HG02885 (cell line): ENCODE data around the gene TEX36.
"Not testable (repeated sequence)": the region's sequence is repeated elsewhere in the genome, so short reads cannot be mapped to it uniquely, and the experiment has no call there.

ENCODE experiments used
- ATAC-seq: cut with Tn5 transposase; IDR thresholded peaks from one replicate; pipeline ENCODE4 v1.9.1; 2021; ENCODE audit warnings: mild to moderate bottlenecking; ENCODE audit not compliant: unreplicated experiment, poor library complexity

The TEX36 gene

DNA sequence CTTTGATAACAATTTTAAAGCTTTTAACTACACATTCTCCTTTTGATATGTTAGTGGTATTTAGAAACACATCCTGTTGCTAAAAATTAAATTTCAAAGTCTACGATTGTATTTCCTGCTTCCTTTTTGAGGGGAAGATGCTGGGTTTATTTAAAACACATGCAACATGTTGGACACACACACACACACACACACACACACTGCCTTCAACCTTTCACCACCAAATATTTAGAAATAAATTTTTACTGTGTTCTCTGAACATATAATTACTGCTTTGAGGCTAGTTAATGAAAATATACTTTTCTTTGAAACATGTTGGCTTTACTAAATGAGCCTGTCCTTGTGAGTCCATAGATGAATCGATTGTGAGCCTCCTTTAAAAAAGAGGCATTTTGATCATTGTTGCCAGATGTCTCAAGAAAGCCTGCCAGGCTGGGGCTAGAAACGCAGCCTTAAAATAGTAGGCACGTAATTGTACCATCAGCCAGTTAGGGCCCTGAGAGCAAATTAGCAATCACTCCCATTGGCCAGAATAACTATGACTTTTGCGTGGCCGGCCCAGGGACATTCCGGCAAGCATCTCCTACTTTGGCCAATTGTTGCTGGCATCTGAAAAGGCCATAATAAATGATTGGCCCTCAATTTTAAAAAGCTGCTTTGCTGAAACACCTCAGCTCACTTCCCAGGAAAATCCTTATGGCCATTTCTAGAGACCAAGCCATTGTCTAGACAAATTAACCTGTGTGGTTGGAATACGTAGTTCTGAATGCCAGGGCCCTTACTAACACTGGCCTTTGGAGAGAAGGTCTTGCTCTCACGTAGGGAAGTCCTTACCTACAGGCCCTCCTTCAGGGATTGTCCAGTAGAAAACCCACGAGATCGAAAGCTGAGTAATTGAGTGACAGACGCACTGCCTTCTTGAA lies 9.9 kb upstream of the TEX36 start:
- no peak for ATAC-seq

DNA sequence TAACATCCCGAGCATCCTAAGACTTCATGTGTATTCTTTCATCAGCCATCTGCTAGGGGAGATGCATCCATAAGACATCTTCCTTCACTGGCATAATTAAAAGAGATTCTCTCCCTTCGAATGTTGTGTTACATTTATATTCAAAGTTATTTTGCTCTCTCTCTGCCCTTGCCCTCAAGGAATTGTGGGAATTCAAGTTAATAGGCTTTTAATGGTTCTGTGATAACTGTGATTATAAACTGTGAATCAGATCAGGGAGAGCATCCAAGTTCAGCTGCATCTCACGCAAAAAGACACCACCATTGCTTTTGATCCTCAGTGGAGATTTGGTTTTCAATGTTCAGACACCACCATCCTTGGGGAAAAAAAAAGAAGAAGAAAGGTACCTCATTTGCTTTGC lies 9.2 kb upstream of the TEX36 start:
- no peak for ATAC-seq

DNA sequence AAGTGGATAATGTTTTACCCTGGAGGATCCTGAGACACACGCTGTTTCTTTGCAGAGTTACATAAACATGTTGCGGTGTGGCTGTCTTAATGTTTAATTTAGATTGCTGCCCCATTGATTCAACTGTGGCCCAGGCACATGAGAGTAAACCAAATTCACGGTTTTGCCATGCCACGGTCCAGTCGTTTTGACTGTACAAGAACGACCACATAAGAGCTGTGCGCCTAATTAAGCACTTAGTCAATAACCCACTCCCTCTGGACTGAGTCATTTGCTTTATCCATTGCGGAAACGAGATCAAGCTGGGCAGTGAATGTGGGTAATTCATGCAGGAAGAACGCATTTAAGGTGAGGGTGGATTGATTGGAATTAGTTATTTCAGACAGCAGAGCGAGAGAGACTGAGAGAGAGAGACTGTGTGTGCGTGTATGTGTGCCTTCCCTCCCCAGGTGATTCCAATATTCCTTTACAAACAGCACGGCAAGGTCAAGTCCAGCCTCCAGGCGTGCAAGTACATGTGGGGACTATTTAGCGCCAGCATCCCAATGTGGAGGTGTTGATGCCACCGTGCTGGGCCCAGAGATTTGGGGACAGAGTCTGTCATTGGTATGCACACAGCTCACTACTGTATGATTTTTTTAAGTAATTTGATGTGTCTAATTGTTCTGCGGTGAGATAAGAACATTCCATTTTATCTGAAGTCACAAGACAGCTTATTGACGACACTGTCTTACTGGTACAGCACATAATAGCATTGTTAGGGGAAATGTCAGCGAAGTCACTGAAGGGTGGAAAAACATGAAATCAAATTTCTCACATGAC lies 8.4 kb upstream of the TEX36 start:
- no peak for ATAC-seq

DNA sequence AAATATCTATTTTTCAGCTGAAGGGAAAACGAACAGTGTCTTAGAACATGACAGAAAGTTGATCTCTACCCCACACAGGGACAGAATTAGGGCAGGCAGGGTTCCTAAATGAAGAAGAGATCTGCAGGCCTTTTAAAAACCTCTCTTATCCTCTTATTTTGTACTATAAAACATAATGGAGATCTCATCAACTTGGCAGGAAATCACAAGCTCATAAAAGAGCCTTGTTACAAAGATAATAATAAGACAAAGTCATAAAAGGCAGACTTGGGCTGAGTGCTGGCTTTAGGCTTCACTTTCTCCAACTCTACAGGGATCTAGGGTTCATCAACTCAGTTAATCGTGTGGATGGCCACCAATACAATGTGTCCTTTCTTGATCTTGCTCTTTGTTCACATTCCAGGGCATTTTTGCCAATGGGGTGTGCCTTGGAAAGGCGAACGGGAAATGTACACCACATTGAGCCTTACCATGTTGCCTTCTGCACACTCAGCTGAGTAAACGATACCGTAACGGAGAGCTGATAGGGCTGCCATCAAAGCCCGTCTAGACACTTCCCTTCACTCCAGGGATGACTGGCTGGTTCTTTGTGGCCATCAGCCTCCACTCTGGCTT lies 7.1 kb upstream of the TEX36 start:
- ATAC-seq: no peak

DNA sequence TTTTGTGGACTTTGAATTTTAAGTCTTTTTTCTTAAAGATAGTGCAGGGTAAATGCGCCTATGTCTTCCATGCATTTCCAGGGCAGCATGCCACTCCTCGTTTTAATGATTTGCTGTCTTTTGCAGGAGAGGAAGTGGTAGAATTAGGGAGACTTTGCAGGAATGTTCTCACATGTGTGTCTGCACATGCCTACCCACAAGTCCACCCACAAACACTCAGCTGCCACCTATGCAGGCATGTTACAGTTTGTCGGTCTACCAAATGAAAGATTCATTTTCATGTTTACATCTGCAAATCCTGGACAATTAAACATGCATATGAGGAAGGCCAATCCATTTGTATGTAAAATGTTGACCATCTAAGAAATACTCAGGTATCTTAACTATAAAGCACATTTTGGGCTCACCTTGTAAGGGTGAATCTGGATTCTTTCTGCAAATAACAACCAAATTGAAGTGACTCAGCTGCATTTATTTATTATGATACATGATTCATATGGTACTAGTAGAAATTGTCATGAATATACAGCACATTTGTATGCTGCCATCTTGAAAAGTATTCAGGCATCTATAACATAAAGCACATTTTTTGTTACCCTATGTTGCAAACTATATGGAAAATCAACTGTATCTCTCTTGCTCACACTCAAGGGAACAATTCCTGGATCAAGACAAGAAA lies 4.7 kb upstream of the TEX36 start:
- no peak for ATAC-seq

DNA sequence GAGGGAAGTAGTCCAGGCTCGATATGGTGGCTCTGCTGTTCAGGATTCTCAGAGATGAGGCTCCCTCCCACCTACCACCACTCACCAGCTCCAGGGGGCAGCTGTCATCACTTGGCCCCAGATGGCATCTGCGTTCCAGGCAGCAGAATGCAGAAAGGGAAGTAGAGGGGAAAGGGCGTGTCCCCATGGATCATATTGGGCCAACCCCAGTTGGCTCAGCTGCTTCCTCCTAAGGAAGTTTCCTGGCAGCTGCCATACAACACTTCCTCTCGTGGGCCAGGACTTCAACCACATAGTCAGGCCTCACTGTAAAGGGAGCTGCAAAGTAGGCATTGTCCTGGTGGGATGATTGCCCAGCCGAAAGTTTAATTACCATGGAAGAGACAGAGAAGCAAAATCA lies 1.6 kb upstream of the TEX36 start:
- no peak for ATAC-seq

DNA sequence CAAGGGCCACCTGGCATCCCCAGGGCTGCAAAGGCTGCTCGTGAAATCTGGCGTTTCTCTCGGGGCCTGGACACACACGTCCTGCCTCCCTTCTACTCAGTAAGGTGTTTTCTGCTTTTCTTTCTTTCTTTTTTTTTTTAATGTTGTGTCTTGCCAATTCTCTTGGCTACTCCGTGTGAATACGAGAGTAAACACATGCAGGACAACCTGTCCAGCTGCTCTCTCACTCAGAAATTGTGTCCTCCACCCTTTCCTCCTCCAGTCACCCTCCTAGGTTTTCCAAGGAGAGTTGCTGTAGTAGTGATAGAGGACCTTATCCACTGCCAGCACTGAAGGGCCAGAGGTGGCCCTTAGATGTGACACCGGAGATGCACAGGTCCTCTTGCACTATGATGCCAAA lies 858 bp upstream of the TEX36 start:
- no peak for ATAC-seq

DNA sequence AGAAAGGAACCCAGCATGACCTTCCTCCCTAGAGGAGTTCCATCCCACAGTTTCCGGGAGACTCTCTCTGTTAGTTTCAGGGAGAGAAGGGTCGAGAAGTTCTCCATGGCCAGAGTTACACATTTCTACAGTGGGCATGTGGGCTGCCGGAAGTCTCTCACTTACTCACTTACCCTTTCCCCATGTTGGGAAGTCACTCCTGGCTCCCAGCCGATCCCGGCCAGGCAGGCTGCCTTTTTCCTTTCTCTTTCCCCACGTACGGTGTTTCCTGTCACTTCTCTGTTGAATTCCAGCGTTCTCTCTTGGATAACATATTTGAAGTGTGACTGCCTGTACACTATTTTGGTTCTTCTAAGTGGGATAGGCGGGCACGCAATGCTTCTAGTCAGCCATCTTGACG lies 3.5 kb downstream of the TEX36 start:
- no peak for ATAC-seq

DNA sequence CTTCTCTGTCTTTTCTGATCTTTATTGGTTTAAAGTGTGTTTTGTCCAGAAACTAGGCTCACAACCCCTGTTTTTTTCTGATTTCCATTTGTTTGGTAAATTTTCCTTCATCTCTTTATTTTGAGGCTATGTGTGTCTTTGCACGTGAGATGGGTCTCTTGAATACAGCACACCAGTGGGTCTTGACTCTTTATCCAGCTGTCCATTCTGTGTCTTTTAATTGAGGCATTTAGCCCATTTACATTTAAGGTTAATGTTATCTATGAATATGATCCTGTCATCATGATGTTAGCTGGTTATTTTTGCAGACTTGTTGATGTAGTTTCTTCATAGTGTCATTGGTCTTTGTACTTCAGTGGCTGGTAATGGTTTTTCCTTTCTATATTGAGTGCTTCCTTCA lies 10.1 kb downstream of the TEX36 start:
- no peak for ATAC-seq

DNA sequence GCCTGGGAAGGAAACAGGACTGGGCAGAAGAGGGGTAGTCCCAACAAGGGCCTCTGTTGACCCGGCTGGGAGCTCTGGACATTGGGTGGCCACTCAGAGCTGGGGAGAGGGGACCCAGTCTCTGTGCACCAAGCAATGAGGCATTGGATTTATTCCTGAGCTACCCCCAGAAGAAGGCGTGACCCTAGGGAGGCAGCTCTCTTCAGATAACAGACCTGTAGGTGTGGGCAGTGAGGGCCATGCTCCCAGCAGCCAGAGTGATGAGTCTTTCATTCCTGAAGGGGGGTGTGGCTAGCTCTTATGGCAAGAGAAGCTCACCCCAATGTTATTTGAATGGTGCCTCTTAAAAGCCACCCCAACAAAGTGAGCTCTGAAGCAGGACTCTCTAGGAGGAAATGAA lies 20.4 kb downstream of the TEX36 start:
- ATAC-seq: no peak

DNA sequence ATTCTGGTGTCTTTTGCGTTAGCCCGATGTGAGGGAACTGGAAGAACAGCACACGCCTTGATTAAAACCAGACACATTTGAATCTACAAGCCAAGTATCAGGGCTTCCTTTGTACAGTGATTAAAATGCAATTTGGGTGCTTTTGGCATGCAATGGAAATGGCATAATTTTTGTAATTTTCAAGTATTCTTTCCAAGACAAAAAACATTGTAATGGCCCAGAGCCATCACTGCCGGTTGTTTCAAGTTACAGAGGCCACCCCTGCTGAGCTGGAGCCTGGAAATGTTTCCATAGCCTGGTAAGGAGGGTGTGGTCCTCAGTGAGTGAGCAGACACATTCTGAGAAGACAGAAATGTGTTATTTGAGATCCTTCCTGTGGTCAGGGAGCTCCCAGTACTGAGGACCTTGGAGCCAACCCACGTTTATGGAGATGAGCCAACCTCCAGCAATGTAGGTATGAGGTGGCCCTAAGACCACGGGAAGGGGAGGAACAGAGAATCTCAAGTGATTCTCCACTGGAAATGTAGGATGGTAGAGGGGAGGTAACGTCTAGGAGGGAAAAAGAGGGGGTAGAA lies 20.9 kb downstream of the TEX36 start:
- ATAC-seq: no peak

DNA sequence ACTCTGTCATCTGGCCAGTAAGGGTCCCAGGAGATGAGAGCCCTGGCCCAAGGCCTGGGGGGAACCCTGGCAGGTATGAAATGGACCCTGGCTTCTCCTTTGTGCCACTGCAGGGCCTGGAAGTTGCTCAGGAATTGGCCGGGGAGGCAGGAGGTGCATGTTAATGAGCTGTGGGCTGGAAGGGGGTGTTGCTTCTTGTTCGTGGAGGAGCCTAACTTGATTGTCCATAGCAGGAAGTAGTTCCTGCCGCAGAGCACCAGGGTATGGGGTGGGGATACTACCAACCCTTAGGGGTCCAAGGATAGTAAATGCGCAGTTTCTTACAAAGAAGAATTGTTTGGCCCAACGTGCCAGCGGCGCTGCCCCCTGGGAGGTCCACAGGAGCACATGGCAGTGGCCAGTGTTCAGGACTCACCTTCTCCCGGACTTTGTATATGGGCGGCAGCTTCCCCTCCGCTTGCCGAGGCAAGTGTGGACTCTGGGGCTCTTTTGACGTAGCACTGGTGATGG lies 21.5 kb downstream of the TEX36 start:
- ATAC-seq: no peak

DNA sequence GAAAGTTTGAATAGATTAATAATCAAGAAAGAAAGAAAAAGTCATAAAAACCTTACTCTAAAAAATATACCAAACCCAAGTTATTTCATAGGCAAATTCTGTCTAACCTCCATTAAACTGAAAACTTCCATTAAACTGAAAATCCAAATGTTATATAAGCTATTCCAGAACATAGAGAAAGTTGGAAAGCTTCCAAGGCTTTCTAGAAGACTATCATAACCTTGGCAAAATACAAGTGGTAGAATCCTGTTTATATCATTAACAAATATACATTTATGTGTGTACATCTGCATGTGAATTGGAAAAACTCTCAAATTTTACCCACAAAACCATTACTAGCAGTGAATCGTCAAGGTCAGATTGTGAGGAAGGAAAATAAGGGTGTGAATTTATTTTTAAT lies 23.9 kb downstream of the TEX36 start:
- ATAC-seq: no peak

DNA sequence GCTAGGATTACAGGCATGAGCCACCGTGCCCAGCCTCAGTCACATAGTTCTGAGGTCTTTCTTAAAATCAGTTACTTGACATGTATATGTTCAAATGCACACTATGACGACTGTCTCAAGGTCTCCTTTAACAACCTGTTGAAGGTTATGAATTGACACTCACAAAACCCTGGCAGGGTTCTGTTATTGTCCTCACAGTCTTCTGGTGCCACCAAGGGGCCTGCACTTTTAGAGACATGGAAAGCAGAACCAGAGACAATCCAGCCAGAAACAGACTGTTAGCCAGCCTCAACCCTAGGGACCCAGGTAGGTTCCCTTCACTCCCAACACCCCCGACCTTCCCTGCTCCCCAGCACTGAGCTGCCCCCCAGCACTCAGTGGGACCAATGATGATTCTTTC lies 26.4 kb downstream of the TEX36 start:
- no peak for ATAC-seq

DNA sequence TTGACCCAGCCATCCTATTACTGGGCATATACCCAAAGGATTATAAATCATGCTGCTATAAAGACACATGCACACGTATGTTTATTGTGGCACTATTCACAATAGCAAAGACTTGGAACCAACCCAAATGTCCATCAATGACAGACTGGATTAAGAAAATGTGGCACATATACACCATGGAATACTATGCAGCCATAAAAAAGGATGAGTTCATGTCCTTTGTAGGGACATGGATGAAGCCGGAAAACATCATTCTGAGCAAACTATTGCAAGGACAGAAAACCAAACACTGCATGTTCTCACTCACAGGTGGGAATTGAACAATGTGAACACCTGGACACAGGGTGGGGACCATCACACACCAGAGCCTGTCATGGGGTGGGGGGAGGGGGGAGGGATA lies 29.9 kb downstream of the TEX36 start:
- ATAC-seq: not testable (repeated sequence)

DNA sequence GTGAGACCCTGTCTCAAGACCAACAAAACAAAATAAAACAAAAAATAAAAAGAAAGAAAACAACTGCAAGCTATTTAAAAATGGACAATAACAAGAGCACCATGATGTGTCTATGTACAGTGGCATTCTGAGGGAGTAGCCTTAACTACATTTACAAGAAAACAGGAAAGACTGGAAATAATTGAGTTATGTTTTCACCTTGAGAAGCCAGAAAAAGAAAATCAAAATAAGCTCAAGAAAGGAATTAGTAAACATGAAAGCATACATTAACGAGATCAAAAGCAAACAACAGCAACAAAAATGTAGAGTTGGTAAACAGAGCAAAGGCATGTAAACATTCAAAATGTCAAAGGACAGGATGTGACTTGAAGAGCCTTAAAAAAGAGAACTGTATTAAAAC lies 36.7 kb downstream of the TEX36 start:
- no peak for ATAC-seq

DNA sequence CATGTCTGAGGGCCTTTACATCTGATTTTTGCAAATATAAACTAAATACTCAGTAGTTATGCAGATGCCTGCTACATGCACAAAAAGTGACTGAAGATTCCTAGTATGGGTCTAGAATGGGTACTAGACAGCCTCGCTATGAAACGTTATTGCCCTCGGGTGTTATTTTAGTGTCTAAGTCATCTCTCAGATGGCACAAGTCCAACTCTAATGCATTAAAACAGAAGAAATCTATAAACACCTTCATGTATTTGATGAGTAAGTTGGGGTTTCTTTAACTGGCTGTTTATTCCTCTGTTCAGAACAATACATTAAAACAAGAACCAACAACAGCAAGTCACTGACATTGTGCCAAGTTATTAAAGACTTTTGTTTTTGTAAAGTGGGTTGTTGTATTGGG lies 41.6 kb downstream of the TEX36 start:
- no peak for ATAC-seq

DNA sequence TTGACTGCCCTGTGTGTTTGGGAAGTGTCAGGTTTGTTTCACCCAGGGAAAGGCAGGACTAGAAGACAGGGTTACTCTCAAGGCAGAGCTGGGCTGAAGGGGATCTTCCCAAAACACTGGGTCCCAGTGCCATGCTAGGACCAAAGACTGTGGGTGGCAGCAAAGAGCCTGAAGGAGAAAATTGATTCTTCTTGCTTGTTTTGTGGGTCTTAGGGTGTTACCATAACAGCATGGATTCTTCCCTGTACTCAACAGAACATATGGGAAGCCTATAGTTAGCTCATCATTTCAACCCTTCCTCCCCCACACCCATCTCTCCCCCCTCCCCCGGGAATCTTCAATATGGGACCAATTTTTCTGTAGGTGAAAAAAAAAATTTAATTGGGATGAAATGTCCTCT lies 42.3 kb downstream of the TEX36 start:
- no peak for ATAC-seq

DNA sequence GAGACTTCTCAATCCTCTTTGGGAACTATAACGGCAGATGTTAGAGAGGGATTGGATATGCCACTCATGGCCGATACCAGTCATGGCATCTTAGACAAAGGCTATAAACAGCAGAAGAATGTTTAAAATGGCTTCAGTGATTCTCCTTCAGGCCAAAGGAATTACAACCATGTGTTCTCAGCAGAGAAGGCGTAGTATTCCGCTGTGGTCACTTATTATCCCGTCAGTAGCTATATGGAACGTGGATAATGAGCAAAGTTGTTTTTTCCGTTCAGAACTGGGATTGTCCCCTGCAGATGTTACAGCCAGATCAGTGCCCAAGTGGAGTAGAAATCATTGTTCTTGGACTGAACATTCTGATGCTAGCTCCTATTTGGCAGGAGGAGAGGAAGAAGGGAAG lies 43.1 kb downstream of the TEX36 start:
- ATAC-seq: no peak

DNA sequence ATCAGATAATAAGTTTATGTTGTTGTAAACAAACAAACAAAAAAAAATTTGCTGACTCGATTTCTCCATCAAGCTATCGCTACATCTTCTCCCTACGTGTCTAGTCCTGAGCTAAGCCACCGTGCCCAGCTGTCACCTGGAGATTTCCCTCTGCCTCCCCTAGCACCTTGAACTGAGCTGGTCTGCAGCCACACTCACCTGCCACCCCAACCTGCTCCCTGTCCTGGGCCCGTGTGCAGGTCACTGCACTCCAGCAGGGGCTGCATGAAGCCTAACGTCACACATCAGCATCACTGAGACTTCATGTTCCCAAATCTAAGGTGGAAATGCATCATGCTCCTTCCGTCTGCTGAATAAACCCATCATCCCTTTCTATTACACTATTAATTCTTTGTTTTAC lies 44.4 kb downstream of the TEX36 start:
- ATAC-seq: no peak
